Natural killer cell (primary cell): ENCODE measurements around the gene PNMA8C. TPM values are rescaled to one million over a fixed set of nuclear protein-coding genes. Genes with fewer than 3 reads are reported as not detected.

Source experiments
- ATAC-seq, 3 donors: fragments of 150-1000 bp in 2 of 3; fragments of 200-7000 bp in 1 of 3; cut with Tn5 transposase; 1 replicate in 1 of 3; 2 replicates in 2 of 3; pipeline ENCODE4 v1.10.0; 2021; ENCODE audit warnings: mild to moderate bottlenecking in 2 of 3, moderate library complexity in 2 of 3
- DNase-seq, 2 donors: peaks; one replicate each; pipeline versions ENCODE4 v3.0.0 to v3.0.0-alpha.2; 2013 to 2021; ENCODE audit warnings: mixed read lengths in 1 of 2
- H3K27ac ChIP-seq: one replicate; pipeline ENCODE4 v1.5.1; 2013; ENCODE audit warnings: mild to moderate bottlenecking, low read length
- H3K27me3 ChIP-seq: one replicate; pipeline ENCODE4 v1.6.1; 2013; ENCODE audit warnings: low read length; ENCODE audit not compliant: control insufficient read depth, insufficient read depth
- H3K36me3 ChIP-seq: one replicate; pipeline ENCODE4 v1.6.1; 2013; ENCODE audit warnings: low read length; ENCODE audit not compliant: control insufficient read depth, insufficient read depth
- H3K4me1 ChIP-seq: one replicate; pipeline ENCODE4 v1.6.1; 2013; ENCODE audit warnings: low read length; ENCODE audit not compliant: control insufficient read depth, insufficient read depth
- H3K4me3 ChIP-seq: one replicate; pipeline ENCODE4 v1.5.1; 2013; ENCODE audit warnings: low read length
- H3K9me3 ChIP-seq: one replicate; pipeline ENCODE4 v1.6.1; 2013; ENCODE audit warnings: low read length; ENCODE audit not compliant: control insufficient read depth, insufficient read depth
- H3K27ac Mint-ChIP-seq, 2 donors: one replicate each; pipeline ENCODE4 v1.8.0; 2022; ENCODE audit warnings: mild to moderate bottlenecking in 2 of 2, mixed read lengths in 2 of 2, moderate library complexity in 1 of 2
- H3K27me3 Mint-ChIP-seq, 2 donors: one replicate each; pipeline ENCODE4 v1.8.0; 2022; ENCODE audit warnings: low read depth in 2 of 2, mixed read lengths in 2 of 2
- H3K36me3 Mint-ChIP-seq: one replicate; pipeline ENCODE4 v1.8.0; 2022; ENCODE audit warnings: mixed read lengths
- H3K4me1 Mint-ChIP-seq, 2 donors: one replicate each; pipeline ENCODE4 v1.8.0; 2022; ENCODE audit warnings: mixed read lengths in 2 of 2
- H3K4me3 Mint-ChIP-seq: one replicate; pipeline ENCODE4 v1.8.0; 2022; ENCODE audit warnings: mild to moderate bottlenecking, moderate library complexity, mixed read lengths
- H3K9me3 Mint-ChIP-seq, 2 donors: one replicate each; pipeline ENCODE4 v1.8.0; 2022; ENCODE audit warnings: mixed read lengths in 2 of 2
- WGBS: methylation state at CpG from one replicate; pipeline ENCODE4 v1.1.7; 2013; ENCODE audit warnings: missing lambda C conversion rate; ENCODE audit not compliant: insufficient coverage; 5-methylcytosine and 5-hydroxymethylcytosine counted together
- intact Hi-C: fragments of 100-400 bp; cut with micrococcal nuclease; formaldehyde crosslinking; loops from one replicate; pipeline ENCODE4 v1.14.2; 2022
- total RNA-seq, 4 donors: library from RNA; stranded (reverse); fragments of 120-200 nt in 1 of 4; gene quantifications; one replicate each; pipeline versions ENCODE4 v1.2.3 to v1.2.4, GENCODE V29; 2013 to 2022
- TF ChIP-seq, protein P1 (sequence below): fragments of 200-600 bp; IDR thresholded peaks from one replicate; pipeline ENCODE4 v1.8.0; 2022; ENCODE audit warnings: antibody characterized with exemption

PNMA8C gene
- total RNA-seq, 3 donors from 2014 or later (not counting 1 experiment from before 2014, with no cell fraction given) = 0.55 to 1.2 (median 0.87) TPM

DNA sequence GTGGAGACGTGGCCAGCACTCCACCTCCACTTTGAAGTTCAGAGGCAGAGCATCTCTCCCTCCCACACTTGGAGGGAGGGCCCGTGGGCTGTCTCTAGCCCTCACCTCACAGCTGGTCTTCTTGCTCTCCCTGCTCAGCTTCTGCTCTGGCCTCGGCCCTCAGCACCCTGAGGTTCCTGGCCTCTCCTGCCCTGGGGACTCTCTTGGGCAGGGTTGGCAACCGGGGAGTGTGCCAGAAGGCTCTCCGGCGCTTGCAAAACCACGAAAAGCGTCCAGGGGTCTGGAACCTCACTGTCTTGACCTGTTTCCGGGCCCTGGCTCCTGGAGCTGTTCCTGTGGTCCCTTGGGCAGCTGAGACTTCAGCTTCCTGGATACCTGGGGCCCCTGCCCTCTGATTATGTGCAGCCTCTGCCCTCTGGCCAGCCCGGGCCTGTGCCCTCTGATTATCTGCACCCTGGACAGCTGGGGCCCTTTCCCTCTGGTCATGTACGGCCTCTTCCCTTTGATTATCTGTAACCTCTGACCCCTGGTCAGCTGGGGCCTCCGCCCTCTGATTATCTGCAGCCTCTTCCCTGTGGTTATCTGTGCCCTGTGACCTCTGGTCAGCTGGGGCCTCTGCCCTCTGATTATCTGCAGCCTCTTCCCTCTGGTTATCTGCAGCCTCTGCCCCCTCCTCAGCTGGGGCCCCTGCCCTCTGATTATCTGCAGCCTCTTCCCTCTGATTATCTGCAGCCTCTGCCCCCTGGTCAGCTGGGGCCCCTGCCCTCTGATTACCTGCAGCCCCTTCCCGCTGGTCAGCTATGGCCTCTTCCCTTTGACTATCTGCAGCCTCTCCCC lies 17.4 kb downstream of the PNMA8C start:
- Histone ChIP-seq H3K4me1 (no peaks in the 10 kb centered on the region), H3K27me3 (peaks cover 45% of the 10 kb centered on the region), H3K9me3 (no peaks in the 10 kb centered on the region), H3K36me3 (no peaks in the 10 kb centered on the region), H3K4me3 (no peak overlapping the region), H3K27ac (no peak overlapping the region)
- TF ChIP-seq, protein P1, sequence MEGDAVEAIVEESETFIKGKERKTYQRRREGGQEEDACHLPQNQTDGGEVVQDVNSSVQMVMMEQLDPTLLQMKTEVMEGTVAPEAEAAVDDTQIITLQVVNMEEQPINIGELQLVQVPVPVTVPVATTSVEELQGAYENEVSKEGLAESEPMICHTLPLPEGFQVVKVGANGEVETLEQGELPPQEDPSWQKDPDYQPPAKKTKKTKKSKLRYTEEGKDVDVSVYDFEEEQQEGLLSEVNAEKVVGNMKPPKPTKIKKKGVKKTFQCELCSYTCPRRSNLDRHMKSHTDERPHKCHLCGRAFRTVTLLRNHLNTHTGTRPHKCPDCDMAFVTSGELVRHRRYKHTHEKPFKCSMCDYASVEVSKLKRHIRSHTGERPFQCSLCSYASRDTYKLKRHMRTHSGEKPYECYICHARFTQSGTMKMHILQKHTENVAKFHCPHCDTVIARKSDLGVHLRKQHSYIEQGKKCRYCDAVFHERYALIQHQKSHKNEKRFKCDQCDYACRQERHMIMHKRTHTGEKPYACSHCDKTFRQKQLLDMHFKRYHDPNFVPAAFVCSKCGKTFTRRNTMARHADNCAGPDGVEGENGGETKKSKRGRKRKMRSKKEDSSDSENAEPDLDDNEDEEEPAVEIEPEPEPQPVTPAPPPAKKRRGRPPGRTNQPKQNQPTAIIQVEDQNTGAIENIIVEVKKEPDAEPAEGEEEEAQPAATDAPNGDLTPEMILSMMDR = no peak
- Mint-ChIP-seq H3K27me3 (peaks cover 44 to 68% of the 10 kb centered on the region in 2 donors), H3K4me1 (no peaks in the 10 kb centered on the region), H3K27ac (no peak overlapping the region), H3K4me3 (no peak overlapping the region), H3K36me3 (no peaks in the 10 kb centered on the region), H3K9me3 (no peaks in the 10 kb centered on the region)
- intact Hi-C loops = no loop called here
- DNase-seq (no peak), ATAC-seq (no peak)
- 83% methylated on average over 13 of the region's 13 CpGs for WGBS

DNA sequence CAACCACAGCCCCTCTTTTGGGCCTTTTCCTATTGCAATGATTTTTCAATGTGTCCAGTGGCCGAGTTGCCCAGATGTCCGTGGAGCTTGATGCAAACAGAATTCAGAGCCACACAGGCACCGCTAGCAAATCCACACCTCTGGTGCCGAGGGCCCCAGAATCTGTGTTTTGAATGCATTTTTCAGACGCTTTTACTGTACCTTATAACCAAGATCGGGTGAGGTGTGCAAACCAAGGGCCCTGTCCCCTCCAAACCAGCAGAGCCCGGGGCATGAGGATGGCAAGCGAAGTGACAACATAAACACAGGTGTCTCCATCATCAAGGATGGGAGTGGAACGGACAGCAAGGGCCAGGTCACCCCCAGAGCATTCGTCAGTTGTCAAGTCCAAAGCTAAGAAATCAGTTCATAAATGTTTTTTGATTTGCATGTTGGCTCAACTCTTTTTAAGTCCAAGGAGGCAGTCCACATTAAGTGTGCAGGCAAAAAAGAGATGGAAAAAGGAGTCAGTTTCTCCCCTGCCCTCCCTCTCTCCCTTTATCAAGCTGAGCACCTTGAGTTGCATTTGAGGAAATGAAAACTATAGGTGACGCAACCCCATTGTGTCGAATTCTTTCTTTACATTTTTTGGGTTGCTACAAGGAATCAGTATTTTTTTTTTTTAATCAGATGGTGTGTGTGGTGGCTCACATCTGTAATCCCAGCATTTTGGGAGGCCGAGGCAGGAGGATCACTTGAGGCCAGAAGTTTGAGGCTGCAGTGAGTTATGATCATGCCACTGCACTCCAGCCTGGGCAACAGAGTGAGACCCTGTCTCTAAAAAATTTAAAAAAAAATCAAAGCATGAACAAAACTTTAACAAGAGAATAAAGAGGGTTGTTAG lies 18.3 kb downstream of the PNMA8C start:
- TF ChIP-seq, protein P1 = no peak
- no peak overlapping the region for H3K27ac Mint-ChIP-seq
- intact Hi-C loops = no loop called here
- no peaks in the 10 kb centered on the region for H3K4me1 Mint-ChIP-seq
- peaks cover 44 to 61% of the 10 kb centered on the region in 2 donors for H3K27me3 Mint-ChIP-seq
- 84% methylated on average over 13 of the region's 13 CpGs for WGBS
- no peaks in the 10 kb centered on the region for H3K9me3 Mint-ChIP-seq
- Histone ChIP-seq H3K27me3 (peaks cover 49% of the 10 kb centered on the region), H3K4me1 (peaks cover 4% of the 10 kb centered on the region), H3K4me3 (no peak overlapping the region), H3K27ac (no peak overlapping the region), H3K36me3 (no peaks in the 10 kb centered on the region), H3K9me3 (no peaks in the 10 kb centered on the region)
- DNase-seq (no peak), ATAC-seq (no peak)
- H3K36me3 Mint-ChIP-seq = no peaks in the 10 kb centered on the region
- H3K4me3 Mint-ChIP-seq = no peak overlapping the region

DNA sequence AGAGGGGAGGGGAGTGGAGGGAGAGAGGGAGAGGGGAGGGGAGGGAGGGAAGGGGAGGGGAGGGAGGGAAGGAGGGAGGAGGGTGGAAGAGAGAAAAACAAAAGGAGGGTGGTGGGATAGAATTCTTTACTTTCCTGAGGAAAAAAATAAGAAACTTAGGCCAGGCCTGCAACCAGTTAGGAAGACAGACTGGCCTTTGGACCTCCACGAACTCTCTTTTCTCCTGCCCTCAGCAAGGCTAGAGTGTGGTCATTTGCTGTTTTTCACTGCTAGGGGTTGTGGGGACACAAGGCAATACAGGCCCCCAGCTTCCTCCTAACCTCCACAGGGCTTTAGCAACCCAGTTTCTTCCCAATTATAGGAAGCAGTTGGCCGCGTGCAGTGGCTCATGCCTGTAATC lies 19.5 kb downstream of the PNMA8C start:
- TF ChIP-seq, protein P1 = no peak
- ATAC-seq (no peak), DNase-seq (no peak)
- Histone ChIP-seq H3K4me1 (peaks cover 16% of the 10 kb centered on the region), H3K27ac (no peak overlapping the region), H3K27me3 (peaks cover 50% of the 10 kb centered on the region), H3K4me3 (no peak overlapping the region), H3K9me3 (no peaks in the 10 kb centered on the region), H3K36me3 (no peaks in the 10 kb centered on the region)
- Mint-ChIP-seq H3K36me3 (no peaks in the 10 kb centered on the region), H3K27me3 (peaks cover 49 to 58% of the 10 kb centered on the region in 2 donors), H3K4me3 (no peak overlapping the region), H3K4me1 (peaks cover 7 to 8% of the 10 kb centered on the region in 2 donors), H3K9me3 (no peaks in the 10 kb centered on the region), H3K27ac (no peak overlapping the region)
- intact Hi-C loops = no loop called here
- WGBS = 83% methylated on average over 3 of the region's 3 CpGs
